GM12874 (cell line): ENCODE results near the gene ATP6V1D.

Experiments used
- CTCF ChIP-seq: IDR thresholded peaks from 2 replicates; pipeline ENCODE4 v1.5.1; 2011; ENCODE audit warnings: low read depth, mild to moderate bottlenecking, control low read depth, low read length, moderate library complexity; ENCODE audit not compliant: insufficient read depth

Gene ATP6V1D

DNA sequence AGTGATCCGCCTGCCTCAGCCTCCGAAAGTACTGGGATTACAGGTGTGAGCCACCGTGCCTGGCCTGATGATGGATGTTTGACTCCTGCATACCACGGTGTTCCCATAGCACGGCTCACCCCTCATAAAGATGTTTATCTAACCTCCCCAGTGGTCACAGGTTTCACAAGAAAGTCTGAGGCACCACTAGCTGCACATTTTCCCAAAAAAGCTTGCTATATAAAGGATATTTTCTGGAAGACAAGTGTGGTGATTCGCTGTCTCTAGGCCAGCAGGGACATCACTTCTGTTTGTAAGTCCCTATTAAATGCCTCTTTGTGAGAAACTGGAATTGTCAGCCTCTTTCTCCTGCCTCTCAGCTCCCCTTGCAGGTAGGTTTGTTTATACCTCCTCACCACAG is 34.1 kb upstream of the ATP6V1D start:
- no peak for TF ChIP-seq CTCF

- no peak for TF ChIP-seq CTCF
Observed at GRCh38 chr14:67392800-67393199, 33.2 kb upstream of the ATP6V1D start.

- TF ChIP-seq CTCF: no peak
Observed at GRCh38 chr14:67392123-67392522, 32.5 kb upstream of the ATP6V1D start.

DNA sequence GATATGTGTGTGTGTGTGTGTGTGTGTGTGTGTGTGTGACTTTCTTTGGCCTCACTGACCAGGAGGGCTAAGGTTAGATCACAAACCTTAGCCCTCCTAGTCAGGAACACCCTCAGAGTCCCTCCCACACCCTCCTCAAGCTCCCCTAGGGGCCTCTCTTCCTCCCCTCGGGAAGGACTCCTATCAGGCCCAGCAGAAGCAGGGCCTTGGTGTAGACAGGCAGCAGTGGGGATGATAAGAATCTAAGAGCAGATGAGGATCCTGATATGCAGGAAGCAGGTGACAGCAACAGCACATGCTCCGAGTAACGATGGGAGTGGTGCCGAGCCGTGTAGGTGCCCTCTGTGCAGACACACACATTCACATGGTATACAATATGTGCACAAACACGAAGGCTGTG is 31.7 kb upstream of the ATP6V1D start:
- TF ChIP-seq CTCF: no peak

GRCh38 chr14:67389811-67390534 is 30.4 kb upstream of the ATP6V1D start:
- TF ChIP-seq CTCF: no peak

- TF ChIP-seq CTCF: no peak
Observed at GRCh38 chr14:67389275-67389674, 29.7 kb upstream of the ATP6V1D start.

DNA sequence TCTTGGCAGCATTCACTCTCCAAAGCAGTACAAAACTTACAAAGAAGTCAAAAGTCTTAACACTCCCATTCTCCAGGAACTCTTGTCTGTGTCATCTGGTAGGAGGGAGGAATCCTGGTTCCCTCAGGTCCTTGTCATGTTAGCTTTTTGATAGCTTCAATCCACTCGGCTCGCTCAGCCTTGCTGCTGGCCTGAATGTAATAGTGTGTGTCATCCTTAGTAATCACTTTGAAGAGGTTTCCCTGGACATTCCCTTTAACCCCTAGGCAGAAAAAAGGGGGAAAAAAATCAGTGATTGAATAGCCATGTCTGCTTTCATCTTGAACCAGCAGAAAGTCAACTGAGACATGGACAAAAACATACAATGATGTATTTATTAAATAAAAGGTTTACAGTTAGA is 27.6 kb upstream of the ATP6V1D start:
- no peak for TF ChIP-seq CTCF
